ENCODE data around the gene SKA1.

DNA sequence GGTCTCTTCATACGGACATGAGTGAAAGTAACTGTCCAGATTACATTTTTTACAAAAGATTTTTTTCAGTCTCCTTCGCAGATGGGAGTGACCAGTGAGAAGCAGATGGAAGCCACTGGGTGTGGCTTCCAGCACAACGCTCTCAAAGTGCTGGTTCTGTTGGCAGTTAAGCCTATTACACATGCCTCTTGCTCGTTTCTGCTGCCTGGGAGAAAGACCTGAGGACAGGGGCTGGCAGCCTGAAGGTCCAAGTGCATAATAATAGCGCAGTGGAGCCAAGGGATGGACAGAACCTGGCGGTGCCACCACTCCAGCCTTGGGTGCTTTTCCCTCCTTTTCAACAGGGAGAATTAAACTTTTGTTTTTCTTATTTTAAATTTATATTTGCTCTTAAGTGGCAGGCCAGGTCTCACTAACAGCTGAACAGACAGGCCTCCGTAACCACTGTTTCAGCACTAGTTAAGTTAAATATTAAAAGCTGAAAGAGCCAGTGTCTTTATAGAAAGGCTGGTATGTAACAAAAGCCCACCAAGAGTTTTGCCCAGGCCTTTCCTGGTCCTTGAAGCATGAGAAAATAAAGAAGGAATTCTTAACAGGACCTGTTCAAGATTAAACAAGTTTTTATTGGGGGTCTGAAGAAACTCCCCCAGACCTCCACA is 1.2 kb upstream of the SKA1 start:
- TF ChIP-seq CTCF (IDR thresholded peaks at IDR 0.05; ENCODE audit: poor library complexity) (no peak), EZH2 (IDR thresholded peaks at IDR 0.05; ENCODE audit: borderline replicate concordance) (no peak)

Data from hepatocyte (in vitro differentiated cells).